Kasumi-1 (cell line): ENCODE data around the gene RIMBP3B.
"Not testable (repeated sequence)": the region's sequence is repeated elsewhere in the genome, so short reads cannot be mapped to it uniquely, and the experiment has no call there.

Source experiments
- DNase-seq, 2 experiments: peaks; one replicate each; lab custom pipeline; 2025; lab: John Stamatoyannopoulos, UW

RIMBP3B gene

GRCh38 chr22:21383701-21384467, at the start of gene RIMBP3B:
Gene RIMBP3B, plus strand, starts transcription at chr22:21383751. Its CDS starts 108 bp downstream, at chr22:21383859.
- DNase-seq, result not testable (repeated sequence)

GRCh38 chr22:21357527-21357926, 26.0 kb upstream of the RIMBP3B start:
- not testable (repeated sequence) for DNase-seq

GRCh38 chr22:21360525-21360924, 23.0 kb upstream of the RIMBP3B start:
- not testable (repeated sequence) for DNase-seq

- DNase-seq, result not testable (repeated sequence)
Measured at GRCh38 chr22:21362473-21362872, 21.1 kb upstream of the RIMBP3B start.

GRCh38 chr22:21363061-21363460, 20.5 kb upstream of the RIMBP3B start:
- DNase-seq, result not testable (repeated sequence)

- not testable (repeated sequence) for DNase-seq
Measured at GRCh38 chr22:21363803-21364202, 19.7 kb upstream of the RIMBP3B start.

GRCh38 chr22:21364362-21364761, 19.2 kb upstream of the RIMBP3B start:
- DNase-seq, result not testable (repeated sequence)

- DNase-seq, result not testable (repeated sequence)
Measured at GRCh38 chr22:21365337-21365736, 18.2 kb upstream of the RIMBP3B start.

GRCh38 chr22:21368603-21369310, 14.8 kb upstream of the RIMBP3B start:
- DNase-seq, result not testable (repeated sequence)

- DNase-seq, result not testable (repeated sequence)
Measured at GRCh38 chr22:21375880-21376279, 7.7 kb upstream of the RIMBP3B start.

- not testable (repeated sequence) for DNase-seq
Measured at GRCh38 chr22:21384468-21385357, 1.2 kb downstream of the RIMBP3B start.

- DNase-seq, result not testable (repeated sequence)
Measured at GRCh38 chr22:21389480-21389879, 5.9 kb downstream of the RIMBP3B start.

- DNase-seq, result not testable (repeated sequence)
Measured at GRCh38 chr22:21390013-21390412, 6.5 kb downstream of the RIMBP3B start.

GRCh38 chr22:21394613-21395012, 11.1 kb downstream of the RIMBP3B start:
- not testable (repeated sequence) for DNase-seq

GRCh38 chr22:21401197-21401969, 17.8 kb downstream of the RIMBP3B start:
- DNase-seq, result not testable (repeated sequence)

- not testable (repeated sequence) for DNase-seq
Measured at GRCh38 chr22:21402763-21403314, 19.3 kb downstream of the RIMBP3B start.

GRCh38 chr22:21407139-21407538, 23.6 kb downstream of the RIMBP3B start:
- not testable (repeated sequence) for DNase-seq

GRCh38 chr22:21407792-21408191, 24.2 kb downstream of the RIMBP3B start:
- DNase-seq, result not testable (repeated sequence)

- not testable (repeated sequence) for DNase-seq
Measured at GRCh38 chr22:21416375-21416774, 32.8 kb downstream of the RIMBP3B start.

GRCh38 chr22:21417227-21417746, 33.7 kb downstream of the RIMBP3B start, which contains the start of gene HIC2:
Gene HIC2, plus strand, starts transcription at chr22:21417371. Its CDS starts 25,461 bp downstream, at chr22:21442832.
- DNase-seq, result not testable (repeated sequence)
